ENCODE data around the gene TMEM108. TPM values are rescaled to one million over a fixed set of nuclear protein-coding genes. Genes with fewer than 3 reads are reported as not detected.

TMEM108 gene
- total and polyA plus RNA-seq, 2 of the 4 experiments (the other 2 are of a cell fraction) = 0.18 to 2.2 TPM

GRCh38 chr3:133412183-133413132, 374.3 kb downstream of the TMEM108 start (continued):
- TF ChIP-seq USF2 (IDR thresholded peaks at IDR 0.05; ENCODE audit: low read depth, low read length) = no peak
- TF ChIP-seq RCOR1 (IDR thresholded peaks at IDR 0.05; ENCODE audit: insufficient replicate concordance, low read length) = no peak
